Caco-2 (cell line): ENCODE measurements around the gene MRPL24. TPM values are rescaled to one million over a fixed set of nuclear protein-coding genes. Genes with fewer than 3 reads are reported as not detected.

ENCODE experiments used
- BruUV-seq: library from RNA; stranded (reverse); fragments of 400-500 nt; replicated peaks from 2 replicates; lab custom pipeline; 2021; lab: Mats Ljungman, UMichigan
- CTCF ChIA-PET: fragments of 300-600 bp; sonication (Branson Sonifier 250); formaldehyde crosslinking; loops from one replicate; lab custom pipeline; 2022; ENCODE audit warnings: antibody characterized with exemption; lab: Charles Lee
- POLR2A ChIA-PET: fragments of 300-600 bp; sonication (Branson Sonifier 250); formaldehyde crosslinking; loops from one replicate; lab custom pipeline; 2022; ENCODE audit warnings: antibody characterized with exemption; lab: Charles Lee
- DNase-seq, 2 experiments: peaks; one replicate each; pipeline versions ENCODE4 v3.0.0 to v3.0.0-alpha.2; 2020 to 2022
- H3K27me3 ChIP-seq: replicated peaks from 2 replicates; pipeline ENCODE4 v1.6.0; 2011; ENCODE audit warnings: low read length; ENCODE audit not compliant: control insufficient read depth, insufficient read depth
- H3K36me3 ChIP-seq: 2 replicates; pipeline ENCODE4 v1.5.1; 2011; ENCODE audit warnings: low read length; ENCODE audit not compliant: control insufficient read depth, insufficient read depth
- H3K4me1 ChIP-seq: fragments of 250-450 bp; sonication (Bioruptor Pico); 2 replicates; pipeline ENCODE4 v1.5.1; 2020; ENCODE audit warnings: mild to moderate bottlenecking
- H3K4me3 ChIP-seq: 2 replicates; pipeline ENCODE4 v1.5.1; 2011; ENCODE audit warnings: low read depth, mild to moderate bottlenecking, control low read depth, low read length
- H3K9me3 ChIP-seq: fragments of 250-450 bp; sonication (Bioruptor Pico); 2 replicates; pipeline ENCODE4 v1.5.1; 2020; ENCODE audit warnings: mild to moderate bottlenecking, moderate library complexity
- H3K27ac Mint-ChIP-seq: one replicate; pipeline ENCODE4 v1.8.0; 2022; ENCODE audit warnings: mixed read lengths; ENCODE audit not compliant: unreplicated experiment
- H3K27me3 Mint-ChIP-seq: one replicate; pipeline ENCODE4 v1.8.0; 2022; ENCODE audit warnings: mixed read lengths; ENCODE audit not compliant: insufficient read depth, unreplicated experiment
- H3K36me3 Mint-ChIP-seq: one replicate; pipeline ENCODE4 v1.8.0; 2022; ENCODE audit warnings: mild to moderate bottlenecking, mixed read lengths; ENCODE audit not compliant: insufficient read depth, unreplicated experiment
- H3K4me1 Mint-ChIP-seq: one replicate; pipeline ENCODE4 v1.8.0; 2022; ENCODE audit warnings: low read depth, mixed read lengths; ENCODE audit not compliant: unreplicated experiment
- H3K4me3 Mint-ChIP-seq: one replicate; pipeline ENCODE4 v1.8.0; 2022; ENCODE audit warnings: mild to moderate bottlenecking, moderate library complexity, mixed read lengths; ENCODE audit not compliant: unreplicated experiment
- H3K9me3 Mint-ChIP-seq: one replicate; pipeline ENCODE4 v1.8.0; 2022; ENCODE audit warnings: mixed read lengths; ENCODE audit not compliant: unreplicated experiment
- intact Hi-C: fragments of 100-400 bp; cut with micrococcal nuclease; formaldehyde crosslinking; loops from one replicate; pipeline ENCODE4 v1.10.0; 2022; ENCODE audit not compliant: unreplicated experiment
- total RNA-seq: library from RNA; stranded (reverse); gene quantifications from 2 replicates; pipeline ENCODE4 v1.2.3, GENCODE V29; 2022
- TF ChIP-seq, protein P1 (sequence below), 2 experiments: fragments of 200-600 bp in 1 of 2; IDR thresholded peaks; 1 replicate in 1 of 2; 2 replicates in 1 of 2; pipeline versions ENCODE4 v1.5.1 to v1.8.0; 2011 to 2022; ENCODE audit warnings: antibody characterized with exemption in 1 of 2, control low read depth in 1 of 2, inconsistent platforms in 1 of 2, low read depth in 1 of 2, low read length in 1 of 2, mild to moderate bottlenecking in 1 of 2, moderate library complexity in 1 of 2; ENCODE audit not compliant: insufficient read depth in 1 of 2, severe bottlenecking in 1 of 2, unreplicated experiment in 1 of 2

MRPL24 gene
- total RNA-seq, 1 experiment from 2014 or later: 52.6 TPM

DNA sequence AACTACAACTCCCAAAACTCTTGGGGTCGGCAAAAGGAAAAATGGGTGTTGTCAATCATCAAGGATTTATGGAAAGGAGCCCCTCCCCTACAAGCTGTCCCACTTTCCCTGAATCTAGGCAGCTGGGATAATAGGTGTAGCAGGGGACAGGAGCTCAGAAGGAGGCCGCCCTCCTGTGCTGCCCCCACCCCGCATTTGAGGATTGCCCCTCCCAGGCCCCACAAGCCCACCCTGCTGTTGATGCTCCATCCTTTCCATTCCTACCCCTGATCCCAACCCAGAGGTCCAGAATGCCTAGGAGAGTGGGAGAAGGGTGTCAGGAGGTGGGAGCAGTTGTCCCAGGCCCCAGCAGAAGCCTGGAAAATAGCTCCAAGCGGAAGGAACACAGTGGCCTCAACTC, 1.9 kb upstream of the MRPL24 start:
- intact Hi-C loops: no loop called here
- CTCF ChIA-PET: no interaction called here
- peaks cover 34% of the 10 kb centered on the region for H3K4me1 Mint-ChIP-seq
- TF ChIP-seq, protein P1, sequence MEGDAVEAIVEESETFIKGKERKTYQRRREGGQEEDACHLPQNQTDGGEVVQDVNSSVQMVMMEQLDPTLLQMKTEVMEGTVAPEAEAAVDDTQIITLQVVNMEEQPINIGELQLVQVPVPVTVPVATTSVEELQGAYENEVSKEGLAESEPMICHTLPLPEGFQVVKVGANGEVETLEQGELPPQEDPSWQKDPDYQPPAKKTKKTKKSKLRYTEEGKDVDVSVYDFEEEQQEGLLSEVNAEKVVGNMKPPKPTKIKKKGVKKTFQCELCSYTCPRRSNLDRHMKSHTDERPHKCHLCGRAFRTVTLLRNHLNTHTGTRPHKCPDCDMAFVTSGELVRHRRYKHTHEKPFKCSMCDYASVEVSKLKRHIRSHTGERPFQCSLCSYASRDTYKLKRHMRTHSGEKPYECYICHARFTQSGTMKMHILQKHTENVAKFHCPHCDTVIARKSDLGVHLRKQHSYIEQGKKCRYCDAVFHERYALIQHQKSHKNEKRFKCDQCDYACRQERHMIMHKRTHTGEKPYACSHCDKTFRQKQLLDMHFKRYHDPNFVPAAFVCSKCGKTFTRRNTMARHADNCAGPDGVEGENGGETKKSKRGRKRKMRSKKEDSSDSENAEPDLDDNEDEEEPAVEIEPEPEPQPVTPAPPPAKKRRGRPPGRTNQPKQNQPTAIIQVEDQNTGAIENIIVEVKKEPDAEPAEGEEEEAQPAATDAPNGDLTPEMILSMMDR (IDR thresholded peaks at IDR 0.05; ENCODE audit: insufficient read depth in 1 of 2, low read depth in 1 of 2, low read length in 1 of 2, severe bottlenecking in 1 of 2, unreplicated experiment in 1 of 2): no peak
- Histone ChIP-seq H3K27me3 (no peaks in the 10 kb centered on the region), H3K4me1 (peaks cover 24% of the 10 kb centered on the region), H3K36me3 (peaks cover 12% of the 10 kb centered on the region), H3K9me3 (no peaks in the 10 kb centered on the region), H3K4me3 (no peak overlapping the region)
- peak overlapping the region; percentile 28 for H3K4me3 Mint-ChIP-seq
- peak overlapping the region; percentile 67 for H3K27ac Mint-ChIP-seq
- BruUV-seq: no TSS peak
- DNase-seq: no peak
- H3K27me3 Mint-ChIP-seq: no peaks in the 10 kb centered on the region
- H3K36me3 Mint-ChIP-seq: peaks cover 74% of the 10 kb centered on the region
- POLR2A ChIA-PET: no interaction called here
- H3K9me3 Mint-ChIP-seq: no peaks in the 10 kb centered on the region

DNA sequence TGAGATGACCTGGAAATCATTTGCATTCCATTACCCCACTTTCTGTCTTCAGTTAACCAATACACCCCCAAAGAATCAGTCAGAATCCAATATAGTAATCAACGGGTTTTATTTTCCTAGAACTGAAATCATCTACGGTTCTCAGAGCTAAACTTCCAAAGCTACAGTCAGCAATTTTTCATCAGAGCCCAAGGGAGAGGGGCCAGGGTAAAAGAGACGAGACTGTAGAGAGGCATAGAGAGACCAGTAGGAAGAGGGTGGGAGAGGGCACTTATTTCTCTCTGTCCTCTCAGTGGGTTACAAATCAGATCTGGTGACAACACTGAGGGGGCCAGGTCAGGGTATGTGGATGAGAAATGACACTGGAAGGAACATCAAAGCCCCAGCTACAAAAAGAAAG, 1.1 kb upstream of the MRPL24 start:
- peak overlapping the region; percentile 100 for H3K4me3 Mint-ChIP-seq
- ChIA-PET CTCF (interaction anchor here (2.0 to 2.2 kb wide), 3 partner anchors 10 to 53 kb away, joined by 17 to 32 read pairs (median 24); partner anchors contain the start of genes HDGF, ISG20L2 and METTL25B), POLR2A (interaction anchor here (0.6 to 2.6 kb wide), 2 partner anchors 14 to 81 kb away, joined by 3 to 108 read pairs; partner anchors contain the start of genes ISG20L2 and METTL25B)
- H3K4me1 Mint-ChIP-seq: peaks cover 27% of the 10 kb centered on the region
- H3K27me3 Mint-ChIP-seq: no peaks in the 10 kb centered on the region
- Histone ChIP-seq H3K27me3 (no peaks in the 10 kb centered on the region), H3K36me3 (peaks cover 12% of the 10 kb centered on the region), H3K4me3 (no peak overlapping the region), H3K9me3 (no peaks in the 10 kb centered on the region), H3K4me1 (peaks cover 21% of the 10 kb centered on the region)
- peak overlapping the region; percentile 98 for H3K27ac Mint-ChIP-seq
- no peaks in the 10 kb centered on the region for H3K9me3 Mint-ChIP-seq
- TF ChIP-seq, protein P1 (IDR thresholded peaks at IDR 0.05; ENCODE audit: insufficient read depth in 1 of 2, low read depth in 1 of 2, low read length in 1 of 2, severe bottlenecking in 1 of 2, unreplicated experiment in 1 of 2): no peak
- BruUV-seq: no TSS peak
- peaks cover 76% of the 10 kb centered on the region for H3K36me3 Mint-ChIP-seq
- intact Hi-C loops: no loop called here
- no peak for DNase-seq

DNA sequence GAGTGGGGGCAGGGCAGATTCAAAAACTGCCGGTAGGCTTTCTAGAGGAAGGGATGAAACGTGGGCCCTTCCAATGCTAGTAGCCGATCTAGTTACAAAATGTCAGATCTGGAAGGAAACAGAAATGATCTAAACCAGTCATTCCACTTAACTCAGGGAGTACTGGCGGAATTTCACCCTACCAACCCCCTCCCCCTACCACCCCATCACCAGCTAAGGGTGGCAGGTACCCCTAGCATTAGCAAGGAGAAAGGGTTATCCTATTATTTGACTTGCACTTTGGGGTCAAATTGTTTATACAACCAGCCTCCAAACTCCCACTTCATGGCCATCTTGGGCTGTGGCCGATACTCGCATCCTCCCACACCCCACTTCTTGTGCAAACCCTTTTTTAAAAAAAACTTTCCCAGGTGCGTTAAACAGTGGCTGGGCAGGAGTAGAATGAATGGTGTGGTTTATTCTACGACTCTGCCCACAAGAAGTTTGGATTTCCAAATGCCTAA, 644 bp upstream of the MRPL24 start:
- peak overlapping the region; percentile 15; the same call in 1 of the 2 replicates for H3K4me3 ChIP-seq
- peaks cover 27% of the 10 kb centered on the region for H3K4me1 Mint-ChIP-seq
- POLR2A ChIA-PET: interaction anchor here (0.5 to 2.6 kb wide), 12 partner anchors 8 to 304 kb away, joined by 3 to 108 read pairs (median 4); partner anchors contain the start of genes HDGF, ISG20L2, METTL25B and NES
- no TSS peak for BruUV-seq
- H3K4me1 ChIP-seq: peaks cover 21% of the 10 kb centered on the region
- H3K36me3 ChIP-seq: peaks cover 12% of the 10 kb centered on the region
- TF ChIP-seq, protein P1 (IDR thresholded peaks at IDR 0.05; ENCODE audit: insufficient read depth in 1 of 2, low read depth in 1 of 2, low read length in 1 of 2, severe bottlenecking in 1 of 2, unreplicated experiment in 1 of 2): no peak
- peak overlapping the region; percentile 100 for H3K4me3 Mint-ChIP-seq
- no peaks in the 10 kb centered on the region for H3K9me3 ChIP-seq
- H3K36me3 Mint-ChIP-seq: peaks cover 71% of the 10 kb centered on the region
- peak overlapping the region; percentile 98 for H3K27ac Mint-ChIP-seq
- no peak for DNase-seq
- no peaks in the 10 kb centered on the region for H3K27me3 ChIP-seq
- H3K9me3 Mint-ChIP-seq: no peaks in the 10 kb centered on the region
- no peaks in the 10 kb centered on the region for H3K27me3 Mint-ChIP-seq
- intact Hi-C loops: loop anchor here (1.0 kb wide), 2 partner anchors 13 to 26 kb away; partner anchors contain the start of genes ISG20L2, METTL25B and PRCC
- CTCF ChIA-PET: interaction anchor here (0.6 to 2.2 kb wide), 11 partner anchors 10 to 186 kb away, joined by 3 to 32 read pairs (median 5); partner anchors contain the start of genes CRABP2, HDGF, ISG20L2 and METTL25B
